ENCODE data around the gene ZNF579.

GRCh38 chr19:55543567-55543966 lies 37.1 kb downstream of the ZNF579 start:
- TF ChIP-seq CTCF (optimal IDR thresholded peaks at IDR 0.05 in 1 of 3, IDR thresholded peaks at IDR 0.05 in 1 of 3, conservative IDR thresholded peaks at IDR 0.05 in 1 of 3; ENCODE audit: extremely low read depth in 1 of 3, insufficient read depth in 2 of 3, low read length in 3 of 3) (no peak), EZH2 (IDR thresholded peaks at IDR 0.05; ENCODE audit: low read length) (no peak)
